Liver (tissue), 9 donors: ENCODE data around the gene MON2. TPM values are rescaled to one million over a fixed set of nuclear protein-coding genes. Genes with fewer than 3 reads are reported as not detected.
A peak's percentile ranks its signal among the peaks of the same experiment; 100 is the strongest.

Source experiments
- DNase-seq: peaks from one replicate; pipeline ENCODE4 v3.0.0-alpha.2; 2017; ENCODE audit warnings: low spot score
- H3K27ac ChIP-seq, 2 donors: one replicate each; pipeline ENCODE4 v1.7.0; 2013; ENCODE audit warnings: inconsistent platforms in 2 of 2, low read length in 2 of 2, control low read depth in 1 of 2, low read depth in 1 of 2, mild to moderate bottlenecking in 1 of 2
- H3K27me3 ChIP-seq, 4 donors: one replicate each; pipeline versions ENCODE4 v1.6.1 to v1.7.0; 2013; ENCODE audit warnings: low read length in 3 of 4, inconsistent platforms in 1 of 4, mild to moderate bottlenecking in 1 of 4, moderate library complexity in 1 of 4; ENCODE audit not compliant: control insufficient read depth in 4 of 4, insufficient read depth in 4 of 4
- H3K36me3 ChIP-seq, 4 donors: one replicate each; pipeline versions ENCODE4 v1.6.1 to v1.7.0; 2013; ENCODE audit warnings: low read length in 3 of 4, mild to moderate bottlenecking in 3 of 4, low read depth in 1 of 4, moderate library complexity in 1 of 4; ENCODE audit not compliant: control insufficient read depth in 4 of 4, insufficient read depth in 3 of 4
- H3K4me1 ChIP-seq, 4 donors: one replicate each; pipeline versions ENCODE4 v1.6.1 to v1.7.0; 2013; ENCODE audit warnings: low read length in 3 of 4, mild to moderate bottlenecking in 3 of 4, moderate library complexity in 1 of 4; ENCODE audit not compliant: control insufficient read depth in 4 of 4, insufficient read depth in 4 of 4
- H3K4me3 ChIP-seq, 3 donors: one replicate each; pipeline versions ENCODE4 v1.6.1 to v1.7.0; 2013; ENCODE audit warnings: low read length in 3 of 3, control low read depth in 1 of 3, low read depth in 1 of 3, mild to moderate bottlenecking in 1 of 3
- H3K9ac ChIP-seq, 2 donors: one replicate each; pipeline ENCODE4 v1.7.0; 2013; ENCODE audit warnings: low read length in 2 of 2, mild to moderate bottlenecking in 2 of 2, moderate library complexity in 2 of 2, control low read depth in 1 of 2, low read depth in 1 of 2
- H3K9me3 ChIP-seq, 4 donors: one replicate each; pipeline versions ENCODE4 v1.6.1 to v1.7.0; 2013; ENCODE audit warnings: low read length in 3 of 4; ENCODE audit not compliant: control insufficient read depth in 4 of 4
- ATF3 ChIP-seq: IDR thresholded peaks from 2 replicates; pipeline ENCODE4 v1.6.1; 2016; ENCODE audit warnings: antibody characterized with exemption
- EGR1 ChIP-seq, 2 donors: IDR thresholded peaks; 2 replicates each; pipeline ENCODE4 v1.6.1; 2016 to 2018; ENCODE audit warnings: antibody characterized with exemption in 2 of 2, low read depth in 2 of 2
- FOXA1 ChIP-seq: IDR thresholded peaks from 2 replicates; pipeline ENCODE4 v1.6.1; 2016; ENCODE audit warnings: antibody characterized with exemption
- FOXA2 ChIP-seq: IDR thresholded peaks from 2 replicates; pipeline ENCODE4 v1.6.1; 2016; ENCODE audit warnings: antibody characterized with exemption
- GABPA ChIP-seq, 2 donors: IDR thresholded peaks in 1 of 2; conservative IDR thresholded peaks in 1 of 2; 2 replicates each; pipeline ENCODE4 v1.6.1; 2016; ENCODE audit warnings: antibody characterized with exemption in 2 of 2, mild to moderate bottlenecking in 1 of 2, moderate library complexity in 1 of 2
- HNF4A ChIP-seq, 2 donors: conservative IDR thresholded peaks; 2 replicates each; pipeline ENCODE4 v1.6.1; 2016; ENCODE audit warnings: antibody characterized with exemption in 2 of 2, mild to moderate bottlenecking in 2 of 2
- HNF4G ChIP-seq: IDR thresholded peaks from 2 replicates; pipeline ENCODE4 v1.6.1; 2016; ENCODE audit warnings: antibody characterized with exemption
- JUND ChIP-seq, 2 donors: IDR thresholded peaks; 2 replicates each; pipeline ENCODE4 v1.6.1; 2016; ENCODE audit warnings: antibody characterized with exemption in 2 of 2
- NR2F2 ChIP-seq: IDR thresholded peaks from 2 replicates; pipeline ENCODE4 v1.6.1; 2016; ENCODE audit warnings: antibody characterized with exemption
- RAD21 ChIP-seq, 2 donors: IDR thresholded peaks; 2 replicates each; pipeline ENCODE4 v1.6.1; 2016; ENCODE audit warnings: antibody characterized with exemption in 2 of 2, mild to moderate bottlenecking in 2 of 2
- REST ChIP-seq: IDR thresholded peaks from 2 replicates; pipeline ENCODE4 v1.6.1; 2016; ENCODE audit warnings: antibody characterized with exemption, mild to moderate bottlenecking
- RXRA ChIP-seq, 2 donors: IDR thresholded peaks; 2 replicates each; pipeline ENCODE4 v1.6.1; 2017 to 2018; ENCODE audit warnings: antibody characterized with exemption in 2 of 2, mild to moderate bottlenecking in 1 of 2
- SP1 ChIP-seq: IDR thresholded peaks from 2 replicates; pipeline ENCODE4 v1.6.1; 2018; ENCODE audit warnings: antibody characterized with exemption, mild to moderate bottlenecking
- TAF1 ChIP-seq: conservative IDR thresholded peaks from 2 replicates; pipeline ENCODE4 v1.6.1; 2016; ENCODE audit warnings: antibody characterized with exemption, mild to moderate bottlenecking
- YY1 ChIP-seq: IDR thresholded peaks from 2 replicates; pipeline ENCODE4 v1.6.1; 2016; ENCODE audit warnings: antibody characterized with exemption, mild to moderate bottlenecking
- ZBTB33 ChIP-seq: IDR thresholded peaks from 2 replicates; pipeline ENCODE4 v1.6.1; 2016; ENCODE audit warnings: antibody characterized with exemption
- WGBS: extraction: QIAGEN DNeasy Blood & Tissue Kit; methylation state at CpG from one replicate; pipeline ENCODE4 v1.1.7; 2013; 5-methylcytosine and 5-hydroxymethylcytosine counted together
- polyA plus RNA-seq, 2 donors: library from polyadenylated mRNA; stranded (reverse) in 1 of 2; unstranded in 1 of 2; fragments of 200-250 nt in 1 of 2; fragments of >200 nt in 1 of 2; fragmentation: Nextera tagmentation in 1 of 2; extraction: Ambion mirVana in 1 of 2; gene quantifications; one replicate each; pipeline versions ENCODE4 v1.2.1 to v1.2.3, GENCODE V29; 2013 to 2015
- total RNA-seq, 2 donors: library from RNA; depleted of rRNA; stranded (reverse); fragments of >200 nt; gene quantifications; one replicate each; pipeline ENCODE4 v1.2.3, GENCODE V29; 2014
- TF ChIP-seq, protein P1 (sequence below): IDR thresholded peaks from 2 replicates; pipeline ENCODE4 v1.6.1; 2016; ENCODE audit warnings: antibody characterized with exemption
- TF ChIP-seq, protein P2 (sequence below): fragments of 150-350 bp; IDR thresholded peaks from 2 replicates; pipeline ENCODE4 v1.5.1; 2017; ENCODE audit warnings: improper control_type of control experiment, low read depth, low read length; ENCODE audit not compliant: missing input control
- donor health status: healthy.
- donor health status: healthy.
- donor health status: healthy.
- donor health status: healthy.
- donor health status: healthy.

Gene MON2
- total and polyA plus RNA-seq, 4 donors, result 7.5 to 69.9 (median 25.8) TPM

GRCh38 chr12:62536546-62536945, 69.9 kb downstream of the MON2 start:
- H3K27ac ChIP-seq, result no peak overlapping the region
- H3K27me3 ChIP-seq, result no peaks in the 10 kb centered on the region
- TF ChIP-seq REST (no peak), RXRA (IDR thresholded peaks at IDR 0.05) (peak; percentile 53 to 65), GABPA (IDR thresholded peaks at IDR 0.05 in 1 of 2, conservative IDR thresholded peaks at IDR 0.05 in 1 of 2) (no peak), HNF4A (conservative IDR thresholded peaks at IDR 0.05) (peak in 1 of 2 donors; percentile 20), JUND (IDR thresholded peaks at IDR 0.05) (no peak), FOXA1 (no peak), ATF3 (no peak), SP1 (no peak), NR2F2 (peak; percentile 15), TAF1 (no peak), ZBTB33 (no peak), HNF4G (no peak), EGR1 (IDR thresholded peaks at IDR 0.05; ENCODE audit: low read depth in 2 of 2) (no peak), FOXA2 (no peak), RAD21 (IDR thresholded peaks at IDR 0.05) (no peak), YY1 (no peak)
- TF ChIP-seq, protein P1, sequence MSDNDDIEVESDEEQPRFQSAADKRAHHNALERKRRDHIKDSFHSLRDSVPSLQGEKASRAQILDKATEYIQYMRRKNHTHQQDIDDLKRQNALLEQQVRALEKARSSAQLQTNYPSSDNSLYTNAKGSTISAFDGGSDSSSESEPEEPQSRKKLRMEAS, result no peak
- TF ChIP-seq, protein P2, sequence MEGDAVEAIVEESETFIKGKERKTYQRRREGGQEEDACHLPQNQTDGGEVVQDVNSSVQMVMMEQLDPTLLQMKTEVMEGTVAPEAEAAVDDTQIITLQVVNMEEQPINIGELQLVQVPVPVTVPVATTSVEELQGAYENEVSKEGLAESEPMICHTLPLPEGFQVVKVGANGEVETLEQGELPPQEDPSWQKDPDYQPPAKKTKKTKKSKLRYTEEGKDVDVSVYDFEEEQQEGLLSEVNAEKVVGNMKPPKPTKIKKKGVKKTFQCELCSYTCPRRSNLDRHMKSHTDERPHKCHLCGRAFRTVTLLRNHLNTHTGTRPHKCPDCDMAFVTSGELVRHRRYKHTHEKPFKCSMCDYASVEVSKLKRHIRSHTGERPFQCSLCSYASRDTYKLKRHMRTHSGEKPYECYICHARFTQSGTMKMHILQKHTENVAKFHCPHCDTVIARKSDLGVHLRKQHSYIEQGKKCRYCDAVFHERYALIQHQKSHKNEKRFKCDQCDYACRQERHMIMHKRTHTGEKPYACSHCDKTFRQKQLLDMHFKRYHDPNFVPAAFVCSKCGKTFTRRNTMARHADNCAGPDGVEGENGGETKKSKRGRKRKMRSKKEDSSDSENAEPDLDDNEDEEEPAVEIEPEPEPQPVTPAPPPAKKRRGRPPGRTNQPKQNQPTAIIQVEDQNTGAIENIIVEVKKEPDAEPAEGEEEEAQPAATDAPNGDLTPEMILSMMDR, result no peak
- no peaks in the 10 kb centered on the region for H3K9me3 ChIP-seq
- peaks cover 2 to 9% (median 6%) of the 10 kb centered on the region in 4 donors for H3K36me3 ChIP-seq
- no peak for DNase-seq
- no peak overlapping the region for H3K9ac ChIP-seq
- 36% methylated on average over 4 of the region's 4 CpGs for WGBS
- H3K4me1 ChIP-seq, result peaks cover 0 to 32% (median 21%) of the 10 kb centered on the region in 4 donors
- no peak overlapping the region for H3K4me3 ChIP-seq
